Raji (cell line): Measurements from ENCODE around the gene TIMM21.

Experiments
- POLR2A ChIP-seq: IDR thresholded peaks from 2 replicates; pipeline ENCODE4 v1.6.1; 2011; ENCODE audit warnings: low read depth, low read length, control low read depth; ENCODE audit not compliant: insufficient read depth

Gene TIMM21

DNA sequence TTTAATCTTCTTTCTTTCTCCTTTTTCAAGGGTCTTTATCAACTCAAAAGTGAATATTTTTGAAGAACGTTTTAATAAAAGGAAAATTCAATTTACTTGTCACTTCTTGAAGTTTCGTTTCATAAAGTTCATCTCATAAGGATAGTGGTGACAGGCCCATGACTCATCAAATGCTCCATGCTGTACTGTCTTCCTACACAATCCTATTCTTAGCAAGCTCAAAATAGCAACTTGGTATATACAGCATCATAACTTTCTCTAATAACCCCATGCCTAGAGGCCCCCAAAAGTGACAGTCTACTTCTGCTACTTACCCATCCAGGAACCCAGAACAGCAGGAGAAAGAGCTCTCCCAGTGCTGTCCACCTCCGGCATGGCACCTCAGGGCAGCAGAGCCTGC lies 8.4 kb upstream of the TIMM21 start:
- TF ChIP-seq POLR2A = no peak

DNA sequence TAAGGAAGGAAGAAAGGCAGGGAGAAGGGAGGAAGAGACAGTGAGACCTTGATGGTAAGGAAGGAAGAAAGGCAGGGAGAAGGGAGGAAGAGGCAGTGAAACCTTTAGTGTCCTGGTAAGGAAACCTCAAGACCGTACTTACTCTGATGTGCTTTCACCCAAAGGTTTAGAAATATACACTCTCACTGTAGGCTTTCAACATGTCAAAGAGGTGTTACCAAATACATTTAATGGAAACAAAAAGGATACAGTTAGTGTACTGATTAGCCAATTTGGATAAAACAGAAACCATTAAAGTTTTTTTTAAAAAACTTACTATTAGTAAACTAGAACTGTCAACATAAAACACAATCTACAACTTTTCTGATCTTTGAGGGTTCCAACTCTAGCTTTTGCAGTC lies 7.7 kb upstream of the TIMM21 start:
- no peak for TF ChIP-seq POLR2A

DNA sequence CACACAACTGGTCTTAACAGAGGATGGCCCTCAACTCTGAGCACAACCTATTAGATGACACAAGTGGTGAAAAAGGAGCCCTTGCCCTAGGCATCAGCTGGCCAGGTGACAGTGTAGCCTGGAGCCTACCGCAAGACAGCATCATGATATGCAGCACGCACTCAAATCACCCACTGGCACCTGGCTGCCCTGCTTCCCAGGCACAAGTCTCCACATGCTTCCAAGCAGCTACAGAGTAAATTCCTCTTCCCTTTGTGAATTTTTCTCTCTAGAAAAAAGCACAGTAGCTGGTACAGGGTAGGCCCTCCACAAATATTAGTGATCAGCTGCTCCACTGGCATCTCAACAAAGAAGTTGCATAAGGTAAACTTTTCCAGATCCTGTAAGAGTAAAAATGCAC lies 6.7 kb upstream of the TIMM21 start:
- TF ChIP-seq POLR2A = no peak

DNA sequence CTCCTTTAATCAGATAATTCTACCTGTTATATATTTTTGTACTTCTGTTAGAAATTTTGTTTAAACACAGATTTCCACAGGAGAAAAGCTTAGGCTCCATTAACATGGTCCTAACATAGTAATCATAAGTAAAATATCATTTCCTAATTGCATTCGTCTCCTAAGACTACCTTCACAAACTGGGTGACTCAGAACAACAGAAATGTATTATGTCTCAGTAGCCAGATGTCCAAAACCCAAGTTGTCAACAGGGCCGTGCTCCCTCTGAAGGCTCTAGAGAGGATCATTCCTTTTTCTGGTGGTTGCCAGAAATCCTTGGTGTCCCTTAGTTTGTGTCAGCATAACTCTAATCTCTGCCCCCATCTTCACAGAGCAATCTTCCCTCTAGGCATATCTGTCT lies 6.1 kb upstream of the TIMM21 start:
- no peak for TF ChIP-seq POLR2A

DNA sequence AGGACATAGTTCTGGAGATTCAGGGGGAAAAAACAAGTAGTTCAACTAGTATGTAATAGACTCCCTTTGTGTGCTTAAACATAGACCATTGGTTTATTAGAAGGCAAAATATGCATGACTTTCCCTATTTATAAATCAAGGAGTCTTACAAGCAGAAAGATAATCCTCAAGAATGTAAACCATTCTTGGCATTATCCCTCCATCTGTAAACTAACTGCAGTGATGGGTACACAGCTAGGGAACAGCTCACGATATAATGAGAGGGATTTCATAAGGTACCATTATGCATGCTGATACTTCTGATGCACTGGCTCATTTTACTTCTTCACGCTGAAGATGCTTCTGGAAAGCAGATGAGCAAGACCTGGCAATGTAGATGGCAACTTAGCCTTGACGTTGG lies 1.6 kb upstream of the TIMM21 start:
- no peak for TF ChIP-seq POLR2A

DNA sequence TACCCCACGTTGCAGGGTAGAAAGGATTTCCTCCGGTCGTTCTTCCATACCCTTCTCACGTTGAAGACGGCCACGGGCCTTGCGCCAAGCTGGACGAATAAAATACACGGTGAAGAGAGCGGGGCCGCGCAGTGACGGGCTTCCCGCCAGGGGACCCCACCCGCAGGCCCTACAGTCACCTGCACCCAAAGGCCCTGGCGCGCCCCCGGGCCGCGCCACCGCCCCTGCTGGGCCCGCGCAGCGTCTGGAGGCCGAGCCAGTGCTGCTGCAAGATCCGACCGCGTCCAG lies 888 bp upstream of the TIMM21 start:
- TF ChIP-seq POLR2A = no peak

DNA sequence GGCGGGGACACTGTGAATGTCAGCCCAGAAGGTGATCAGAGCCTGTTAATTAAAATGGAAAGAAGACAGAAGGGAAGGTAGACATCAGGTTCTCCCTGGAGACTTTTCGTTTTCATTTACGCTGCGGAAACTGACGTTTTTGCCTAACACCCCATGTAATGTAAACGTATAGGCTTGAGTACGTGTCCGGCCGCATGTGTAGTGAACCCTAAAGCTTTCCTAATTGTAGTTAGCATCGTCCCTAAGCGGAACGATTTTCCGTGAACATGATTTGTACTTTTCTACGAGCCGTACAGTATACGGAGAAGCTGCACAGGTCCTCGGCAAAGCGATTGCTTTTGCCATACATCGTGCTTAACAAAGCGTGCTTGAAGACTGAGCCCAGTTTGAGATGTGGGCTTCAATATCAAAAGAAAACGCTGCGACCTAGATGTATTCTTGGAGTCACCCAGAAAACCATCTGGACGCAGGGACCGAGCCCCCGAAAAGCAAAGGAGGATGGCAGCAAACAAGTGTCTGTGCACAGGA lies 284 bp downstream of the TIMM21 start:
- 0 out of 2 replicates have a peak, but pooled peaks have one; percentile 37 for TF ChIP-seq POLR2A

GRCh38 chr18:74149878-74150277 lies 1.6 kb downstream of the TIMM21 start:
- TF ChIP-seq POLR2A = no peak

- TF ChIP-seq POLR2A = no peak
These were observed 3.9 kb downstream of the TIMM21 start for GRCh38 chr18:74152270-74152669.

GRCh38 chr18:74152857-74153256 lies 4.5 kb downstream of the TIMM21 start:
- no peak for TF ChIP-seq POLR2A

GRCh38 chr18:74153377-74153776 lies 5.1 kb downstream of the TIMM21 start:
- TF ChIP-seq POLR2A = no peak

GRCh38 chr18:74153793-74154192 lies 5.5 kb downstream of the TIMM21 start:
- no peak for TF ChIP-seq POLR2A

- TF ChIP-seq POLR2A = no peak
These were observed 6.4 kb downstream of the TIMM21 start for GRCh38 chr18:74154716-74155115.

GRCh38 chr18:74155276-74155675 lies 7.0 kb downstream of the TIMM21 start:
- no peak for TF ChIP-seq POLR2A

DNA sequence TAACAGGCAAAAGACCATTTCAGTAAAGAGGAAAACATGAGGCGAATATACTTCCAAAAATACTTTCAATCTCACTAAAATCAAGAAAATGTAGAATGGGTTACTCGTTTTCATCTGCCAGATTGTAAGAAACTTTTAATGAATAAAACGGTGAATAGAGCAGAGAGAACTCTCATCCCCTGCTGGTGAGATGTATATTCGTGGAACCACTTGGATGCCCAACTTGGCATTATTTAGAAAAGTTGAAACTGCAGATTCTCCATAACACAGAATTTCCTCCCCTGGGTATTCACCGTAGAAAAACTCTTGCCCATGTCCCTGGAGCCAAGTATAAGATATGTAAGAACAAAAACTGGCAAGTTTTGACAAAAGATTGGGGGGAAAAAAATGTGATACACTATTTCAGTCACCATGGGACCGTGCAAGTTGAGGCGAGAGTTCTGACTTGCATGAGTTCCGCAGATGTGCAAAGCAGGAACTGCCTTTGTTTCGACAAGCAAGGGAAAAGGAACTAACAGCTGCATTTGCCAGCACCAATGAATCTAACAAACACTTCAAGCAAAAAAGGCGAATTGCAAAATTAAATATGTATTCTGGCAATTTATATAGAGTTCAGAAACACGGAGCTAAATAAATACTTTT lies 14.8 kb downstream of the TIMM21 start:
- TF ChIP-seq POLR2A = no peak

- TF ChIP-seq POLR2A = no peak
These were observed 18.1 kb downstream of the TIMM21 start for GRCh38 chr18:74166386-74166785.

DNA sequence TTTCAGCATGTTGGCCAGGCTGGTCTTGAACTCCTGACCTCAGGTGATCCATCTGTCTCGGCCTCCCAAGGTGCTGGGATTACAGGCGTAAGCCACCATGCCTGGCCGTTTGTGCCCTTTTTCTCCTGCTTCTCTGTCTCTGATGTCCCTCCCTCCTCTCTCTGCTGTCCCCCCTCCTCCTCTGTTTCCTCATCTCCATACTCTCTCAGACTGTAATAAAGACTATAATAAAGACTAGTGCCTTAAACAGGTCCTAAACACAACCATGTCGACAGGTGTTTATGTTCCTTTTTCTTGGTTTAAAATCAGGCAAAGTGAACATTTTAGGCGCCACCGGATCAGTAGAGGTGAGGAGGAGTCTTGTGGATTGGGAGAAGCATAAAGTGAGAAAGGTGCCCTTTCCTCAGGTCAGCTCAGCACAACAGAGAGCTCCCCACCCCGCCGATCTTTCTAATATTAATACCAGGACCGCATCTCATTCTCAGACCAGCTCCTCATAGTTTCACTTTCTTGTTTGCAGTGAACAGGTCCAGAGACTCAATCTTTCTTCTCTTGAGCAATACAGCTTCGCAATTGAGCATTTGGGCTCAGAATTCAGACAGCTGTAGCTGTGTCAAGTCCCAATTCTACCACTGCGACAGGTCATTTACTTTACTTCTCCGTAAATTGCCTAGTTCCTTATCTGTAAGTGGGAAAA lies 23.7 kb downstream of the TIMM21 start:
- no peak for TF ChIP-seq POLR2A
